DMS53 treated with DMSO at 0.1 percent for 48 hours (cell line): ENCODE data around the gene HPSE.

ENCODE experiments used
- DNase-seq: peaks from one replicate; lab custom pipeline; 2025; ENCODE audit not compliant: unreplicated experiment; lab: John Stamatoyannopoulos, UW

HPSE gene

DNA sequence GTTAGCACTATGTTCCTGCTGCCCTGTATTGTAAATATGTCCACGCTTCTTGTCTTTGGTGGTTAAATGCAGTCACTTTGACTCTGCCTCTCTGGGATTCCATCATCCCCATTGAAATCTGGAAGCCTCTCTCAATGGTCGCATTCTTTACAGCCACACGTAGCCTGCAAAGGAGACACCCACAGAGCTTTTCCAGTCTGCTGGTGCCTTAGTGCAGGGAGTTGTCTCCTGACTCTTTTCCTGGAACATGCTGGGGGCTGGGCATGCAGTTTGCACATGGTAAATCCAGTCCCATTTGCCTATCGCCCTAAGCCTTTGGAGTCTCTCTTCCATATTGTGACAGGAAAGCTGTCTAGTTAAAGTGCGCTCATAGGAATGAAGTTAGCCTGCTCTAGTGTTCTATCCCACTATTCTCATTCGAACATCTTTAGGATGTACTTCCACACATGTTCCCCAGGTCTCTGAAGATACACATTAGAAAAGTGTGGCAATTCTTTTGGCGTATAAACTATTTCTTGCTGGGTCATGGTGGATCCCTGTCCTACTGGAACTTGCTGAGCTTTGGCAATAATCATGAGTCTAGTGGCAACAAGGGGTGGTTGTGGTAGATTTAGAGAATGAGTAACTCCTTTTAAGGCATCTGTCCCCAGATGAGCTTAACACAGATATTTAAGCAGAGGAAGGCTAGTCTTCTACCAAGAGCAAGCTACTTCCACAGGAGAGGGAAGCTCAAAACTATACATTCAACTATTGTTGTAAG is 83.8 kb downstream of the HPSE start:
- no peak for DNase-seq

DNA sequence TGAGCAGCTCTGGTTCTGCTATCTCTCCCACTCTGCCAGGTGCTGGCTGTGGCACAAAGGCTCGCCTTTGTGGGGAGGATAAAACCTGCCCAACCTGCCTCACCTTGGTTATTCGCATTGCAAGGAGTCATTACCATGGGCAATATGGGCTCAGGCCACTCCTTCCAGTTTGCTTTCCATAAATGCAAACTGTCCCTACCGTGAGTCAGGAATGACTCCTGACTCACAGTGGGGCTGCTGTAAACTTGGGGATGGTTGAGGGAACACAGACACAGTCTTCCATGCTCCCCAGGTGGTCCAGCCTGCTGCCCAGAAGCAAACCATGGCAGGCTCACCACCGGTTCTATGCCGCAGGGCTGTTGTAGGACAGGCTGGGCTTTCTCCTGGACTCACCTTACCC is 86.2 kb downstream of the HPSE start:
- no peak for DNase-seq

DNA sequence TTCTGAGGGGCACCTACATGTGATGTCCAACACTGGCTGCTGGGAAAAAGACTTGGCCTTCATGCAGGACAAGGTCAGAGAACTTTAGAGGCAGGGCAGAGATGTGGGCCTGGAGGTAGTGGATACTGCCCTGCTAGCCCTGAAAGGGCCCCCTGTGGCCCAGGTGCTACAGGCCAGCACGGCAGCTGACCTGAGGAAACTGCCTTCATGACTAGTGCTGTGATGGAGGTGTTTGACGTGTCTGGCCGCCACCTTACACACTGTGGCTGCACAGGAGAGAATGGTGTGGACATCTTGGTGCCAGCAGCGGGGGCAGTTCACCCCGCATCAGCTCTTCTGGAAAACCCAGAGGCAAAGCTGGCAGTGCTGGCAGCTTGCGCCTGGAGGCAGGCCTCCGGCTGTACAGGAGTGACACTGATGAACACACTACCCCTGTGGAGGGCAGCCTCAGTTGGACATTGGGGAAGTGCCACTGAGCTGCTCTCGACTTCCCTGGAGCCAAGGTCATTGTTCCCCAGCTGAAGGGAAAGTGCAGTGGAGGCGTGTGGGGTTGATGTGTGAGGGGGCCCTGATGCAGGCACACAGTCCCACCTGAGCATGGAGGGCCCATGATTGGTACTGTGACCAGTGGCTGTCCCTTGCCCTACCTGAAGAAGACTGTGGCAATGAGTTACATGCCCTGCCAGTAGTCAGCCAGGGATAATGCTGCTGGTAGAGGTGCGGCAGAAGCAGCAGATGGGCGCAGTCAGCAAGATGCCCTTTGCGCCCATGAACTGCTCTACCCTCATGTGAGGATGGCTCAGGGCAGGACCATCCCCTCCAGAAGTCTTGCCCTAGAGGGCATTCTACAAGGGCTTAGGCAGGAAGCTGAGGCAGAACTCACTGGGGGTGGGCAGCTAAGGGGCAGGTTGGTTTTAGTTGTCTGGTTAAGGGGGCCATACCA is 87.0 kb downstream of the HPSE start:
- DNase-seq: no peak
